GM21526 (cell line): ENCODE data around the gene POLG.
"Not testable (repeated sequence)": the region's sequence is repeated elsewhere in the genome, so short reads cannot be mapped to it uniquely, and the experiment has no call there.

Experiments used
- ATAC-seq: cut with Tn5 transposase; IDR thresholded peaks from one replicate; pipeline ENCODE4 v1.9.1; 2021; ENCODE audit warnings: moderate library complexity; ENCODE audit not compliant: unreplicated experiment, low FRiP score

Gene POLG

DNA sequence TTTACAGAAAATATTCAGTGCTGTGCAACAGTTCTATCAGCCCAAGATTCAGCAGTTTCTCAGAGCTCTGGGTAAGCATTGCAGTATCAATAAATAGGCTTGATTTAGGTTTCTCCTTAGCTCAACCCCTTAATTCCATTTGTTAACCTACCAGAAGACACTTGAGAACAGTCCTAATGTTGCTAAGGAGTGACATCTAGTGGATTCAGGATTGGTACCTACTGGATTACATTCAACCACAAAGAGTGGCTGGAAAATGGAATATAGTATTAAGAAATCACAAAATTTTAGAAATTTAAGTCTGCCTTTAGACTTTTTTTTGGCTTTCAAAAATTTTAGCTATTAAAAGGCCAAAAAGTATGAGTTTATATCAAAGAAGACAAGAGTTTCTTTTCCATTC, 34.7 kb downstream of the POLG start:
- ATAC-seq: no peak

DNA sequence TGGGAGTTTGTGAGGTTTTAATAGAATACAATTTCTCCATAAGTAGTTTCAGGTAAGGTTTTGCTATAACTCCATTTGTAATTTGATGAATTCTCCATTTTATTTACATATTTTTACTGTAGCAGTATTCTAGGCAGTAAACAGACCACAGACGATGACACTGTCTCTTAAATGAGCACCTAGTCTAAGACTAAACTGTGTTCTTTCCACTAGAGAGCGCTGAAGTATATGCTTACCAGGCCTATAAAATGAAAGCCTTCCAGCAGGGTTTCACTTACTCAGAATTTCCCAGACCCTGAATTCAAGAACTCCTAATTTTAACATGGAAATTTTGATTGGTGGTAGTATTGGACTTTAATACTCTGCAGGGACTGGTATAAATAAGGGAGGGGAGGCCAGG, 41.6 kb downstream of the POLG start:
- no peak for ATAC-seq

DNA sequence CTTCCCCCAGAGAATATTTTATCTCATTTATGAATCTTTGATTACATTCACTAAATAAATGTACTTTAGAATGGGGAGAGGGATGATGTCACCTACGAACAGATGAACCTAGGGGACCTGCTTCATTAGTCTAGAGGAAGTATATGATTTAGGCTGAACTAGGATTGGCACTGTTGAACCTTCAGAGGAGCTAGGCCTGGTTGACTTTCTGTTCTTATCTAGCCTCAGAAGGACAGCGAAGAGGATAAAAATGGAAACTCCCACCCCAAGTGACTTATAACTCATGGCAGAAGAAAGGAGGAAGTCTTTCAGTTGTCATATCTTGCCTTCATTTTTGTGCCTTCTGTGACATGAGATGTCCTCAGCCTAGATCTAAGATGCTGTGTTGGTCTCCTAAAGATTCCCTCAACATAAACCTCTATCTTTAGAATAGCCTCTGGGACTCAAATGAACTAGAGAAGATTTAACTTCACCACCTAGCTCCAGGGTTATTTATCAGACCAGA, 42.6 kb downstream of the POLG start:
- ATAC-seq: no peak

DNA sequence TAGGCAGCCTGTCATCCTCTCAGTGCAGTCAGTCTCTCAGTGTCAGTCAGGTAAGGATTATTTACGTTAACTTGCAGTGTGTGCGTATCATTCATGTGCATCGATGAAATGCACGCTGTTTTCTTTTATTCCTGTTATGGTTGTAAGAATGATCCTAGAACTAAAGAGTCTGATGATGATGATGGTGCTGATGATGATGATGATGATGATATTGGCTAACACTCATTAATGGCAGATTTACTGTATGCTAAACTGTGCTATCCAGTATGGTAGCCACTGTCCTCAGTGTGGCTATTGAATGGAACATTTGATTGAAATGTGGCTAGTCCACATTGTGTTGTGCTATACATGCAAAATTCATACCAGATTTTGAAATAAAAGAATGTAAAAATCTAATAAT, 51.4 kb downstream of the POLG start:
- ATAC-seq: no peak

DNA sequence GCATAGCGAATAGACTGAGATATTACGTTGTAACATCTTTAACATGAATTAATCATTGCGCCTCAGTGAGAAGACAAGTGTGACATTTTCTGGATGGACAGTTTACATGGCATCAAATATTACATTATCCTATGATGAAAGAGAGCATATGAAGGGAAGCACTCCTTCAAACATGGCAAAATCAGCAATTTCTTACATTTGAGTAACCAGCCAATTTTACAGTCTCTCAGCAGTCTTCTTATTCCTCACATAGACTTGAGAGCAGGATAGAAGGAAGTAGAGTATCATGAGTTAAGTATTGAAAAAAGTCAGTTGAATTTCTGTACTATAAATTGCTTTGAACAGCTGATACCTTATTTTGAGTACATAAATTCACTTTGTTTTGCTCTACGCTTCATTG, 52.0 kb downstream of the POLG start:
- no peak for ATAC-seq

DNA sequence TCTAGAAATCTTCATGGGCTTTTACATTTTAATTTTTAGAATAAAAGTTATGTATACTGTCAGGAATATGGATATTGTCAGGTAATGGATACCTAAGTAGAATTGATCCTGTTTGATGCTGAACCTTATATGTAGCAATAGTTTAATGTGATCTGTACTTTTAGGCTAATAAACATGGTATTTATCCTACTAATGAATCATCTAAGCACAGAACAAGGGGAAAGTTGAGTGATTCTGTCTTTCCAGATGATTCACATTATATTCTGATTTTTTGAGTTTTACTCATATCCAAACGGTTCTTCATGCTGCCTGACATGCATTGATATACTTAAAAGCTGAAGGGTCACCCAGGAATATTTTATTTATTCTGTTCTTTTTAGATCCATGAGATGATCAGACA, 56.3 kb downstream of the POLG start:
- no peak for ATAC-seq

DNA sequence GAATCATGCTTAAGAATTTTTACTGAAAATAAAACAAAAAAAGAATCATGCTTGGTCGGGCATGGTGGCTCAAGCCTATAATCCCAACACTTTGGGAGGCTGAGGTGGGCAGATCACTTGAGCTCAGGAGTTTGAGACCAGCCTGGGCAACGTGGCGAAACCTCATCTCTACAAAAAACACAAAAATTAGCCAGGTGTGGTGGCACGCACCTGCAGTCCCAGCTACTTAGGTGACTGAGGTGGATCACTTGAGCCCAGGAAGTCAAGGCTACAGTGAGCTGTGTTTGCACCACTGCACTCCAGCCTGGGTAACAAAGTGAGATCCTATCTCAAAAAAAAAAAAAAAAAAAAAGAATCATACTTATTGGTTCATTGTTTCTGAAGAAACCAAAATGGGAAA, 57.3 kb downstream of the POLG start:
- not testable (repeated sequence) for ATAC-seq
